Spleen (tissue), 11 donors: ENCODE results near the gene SLC43A1. TPM values are rescaled to one million over a fixed set of nuclear protein-coding genes. Genes with fewer than 3 reads are reported as not detected.

Source experiments
- DNase-seq: peaks from one replicate; pipeline ENCODE4 v3.0.0-alpha.2; 2020
- H3K27ac ChIP-seq, 8 donors: fragments of 200-600 bp; sonication (generic) in 7 of 8; 1 replicate in 4 of 8; 2 replicates in 4 of 8; pipeline versions ENCODE4 v1.5.0 to v1.8.0; 2016 to 2021; ENCODE audit warnings: inconsistent platforms in 4 of 8, mild to moderate bottlenecking in 4 of 8, moderate library complexity in 1 of 8
- H3K27me3 ChIP-seq, 7 donors: fragments of 200-600 bp; sonication (generic) in 6 of 7; replicated peaks in 1 of 7; 1 replicate in 4 of 7; 2 replicates in 3 of 7; pipeline versions ENCODE4 v1.5.0 to v1.8.0; 2016 to 2021; ENCODE audit warnings: inconsistent platforms in 3 of 7, mild to moderate bottlenecking in 1 of 7
- H3K36me3 ChIP-seq, 6 donors: fragments of 200-600 bp; sonication (generic) in 5 of 6; 1 replicate in 4 of 6; 2 replicates in 2 of 6; pipeline versions ENCODE4 v1.5.0 to v1.8.0; 2016 to 2021; ENCODE audit warnings: inconsistent platforms in 2 of 6
- H3K4me1 ChIP-seq, 6 donors: fragments of 200-600 bp; sonication (generic) in 5 of 6; 1 replicate in 3 of 6; 2 replicates in 3 of 6; pipeline versions ENCODE4 v1.5.0 to v1.8.0; 2016 to 2021; ENCODE audit warnings: inconsistent platforms in 3 of 6
- H3K4me3 ChIP-seq, 8 donors: fragments of 200-600 bp; sonication (generic) in 7 of 8; 1 replicate in 4 of 8; 2 replicates in 4 of 8; pipeline versions ENCODE4 v1.5.0 to v1.8.0; 2016 to 2021; ENCODE audit warnings: inconsistent platforms in 4 of 8, mild to moderate bottlenecking in 4 of 8, moderate library complexity in 2 of 8
- H3K9me3 ChIP-seq, 8 donors: fragments of 200-600 bp; sonication (generic) in 7 of 8; 1 replicate in 4 of 8; 2 replicates in 4 of 8; pipeline versions ENCODE4 v1.5.0 to v1.8.0; 2016 to 2021; ENCODE audit warnings: inconsistent platforms in 4 of 8
- POLR2A ChIP-seq, 3 donors: fragments of 450-650 bp; IDR thresholded peaks; one replicate each; pipeline ENCODE4 v1.5.1; 2017; ENCODE audit warnings: antibody characterized with exemption in 3 of 3, mild to moderate bottlenecking in 1 of 3
- POLR2AphosphoS5 ChIP-seq, 3 donors: sonication (generic); formaldehyde crosslinking; IDR thresholded peaks; one replicate each; pipeline ENCODE4 v1.5.1; 2017; ENCODE audit warnings: antibody characterized with exemption in 3 of 3
- WGBS, 5 donors: extraction: QIAGEN DNeasy Blood & Tissue Kit in 3 of 5; methylation state at CpG; one replicate each; pipeline versions ENCODE4 v1.1.5 to v1.1.7; 2013 to 2018; 5-methylcytosine and 5-hydroxymethylcytosine counted together
- intact Hi-C: fragments of 100-400 bp; cut with DNase I; formaldehyde crosslinking; loops from one replicate; pipeline ENCODE4 v1.15.0; 2023; ENCODE audit warnings: low total_unique reads
- polyA plus RNA-seq, 3 donors: library from polyadenylated mRNA; stranded (reverse); fragments of 200-250 nt; gene quantifications; one replicate each; pipeline ENCODE4 v1.2.1, GENCODE V29; 2013
- total RNA-seq, 7 donors: library from RNA; depleted of rRNA in 3 of 7; stranded (reverse); fragments of >200 nt in 3 of 7; fragmentation: NEBNext Ultra II Directional in 4 of 7; extraction: Animal tissue kit (Norgen Biotek cat#: 25700) in 4 of 7; gene quantifications; one replicate each; pipeline versions ENCODE4 v1.1.0 to v1.2.1, GENCODE V29; 2016 to 2021
- TF ChIP-seq, protein P1 (sequence below), 11 experiments: fragments of 200-600 bp in 7 of 11; fragments of 450-650 bp in 4 of 11; sonication (generic) in 4 of 11; IDR thresholded peaks in 8 of 11; conservative IDR thresholded peaks in 3 of 11; 1 replicate in 7 of 11; 2 replicates in 4 of 11; pipeline versions ENCODE4 v1.4.0 to v1.8.0; 2016 to 2021; ENCODE audit warnings: antibody characterized with exemption in 11 of 11, inconsistent platforms in 4 of 11, mild to moderate bottlenecking in 1 of 11
- donor health status: healthy with polysubstance abuse.
- donor health status: DM: no; HTN: no; CAD: no; lungs with moderate emphysema.
- donor health status: DM: no; HTN: no; CAD: no.
- donor health status: Bipolar disorder and iron deficiency.
- donor health status: healthy.
- donor health status: DM: no; HTN: no; CAD: no.
- donor health status: DM: yes; HTN: yes; CAD: no.

Gene SLC43A1
- total and polyA plus RNA-seq, 10 donors: 6.2 to 16.1 (median 10.8) TPM

DNA sequence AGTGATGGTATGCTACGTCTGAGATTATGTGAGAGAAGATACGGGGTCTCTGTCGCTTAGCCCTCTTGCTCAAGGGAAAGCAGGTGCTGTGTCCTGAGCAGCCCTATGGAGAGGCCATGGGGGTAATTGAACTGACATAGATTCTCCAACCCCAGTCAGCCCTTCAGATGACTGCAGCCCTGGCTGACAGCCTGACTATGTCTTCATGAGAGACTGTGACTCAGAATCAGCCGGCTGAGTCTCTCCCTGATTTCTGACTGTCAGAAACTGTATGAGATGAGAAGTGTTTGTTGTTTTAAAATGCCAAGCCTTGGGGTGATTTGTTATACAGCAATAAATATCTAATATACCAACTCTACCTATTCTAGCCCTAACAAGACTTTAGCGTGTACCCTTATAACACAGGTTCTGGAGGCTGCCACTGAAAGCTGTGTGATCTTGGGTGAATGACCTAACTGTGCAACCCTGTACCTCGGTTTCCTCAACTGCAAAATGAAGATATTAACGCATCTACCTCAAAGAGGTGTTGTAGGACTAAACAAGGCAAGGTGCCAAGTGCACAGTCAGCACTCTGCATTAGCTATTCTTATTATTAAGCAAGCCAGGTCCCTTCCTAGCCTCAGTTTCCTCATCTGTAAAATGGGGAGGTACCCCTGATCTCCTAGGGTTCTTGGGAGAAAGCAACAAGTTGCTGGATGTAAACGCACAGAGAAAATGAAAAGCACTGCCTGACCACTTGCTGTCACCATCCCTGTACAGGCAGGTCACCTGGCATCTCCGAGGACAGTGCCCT lies 24.9 kb downstream of the SLC43A1 start:
- Histone ChIP-seq H3K36me3 (peaks cover 0 to 75% (median 12%) of the 10 kb centered on the region in 6 donors), H3K27me3 (peaks cover 0 to under 1% (median 0%) of the 10 kb centered on the region in 7 donors), H3K27ac (no peak overlapping the region), H3K4me1 (peaks cover 0 to 21% (median 4%) of the 10 kb centered on the region in 6 donors), H3K4me3 (no peak overlapping the region), H3K9me3 (no peaks in the 10 kb centered on the region)
- 88 to 97% (median 94%) methylated on average over 9 of the region's 9 CpGs for WGBS, 5 donors
- no peak for DNase-seq
- TF ChIP-seq POLR2A (IDR thresholded peaks at IDR 0.05): no peak
- no peak for TF ChIP-seq POLR2AphosphoS5 (IDR thresholded peaks at IDR 0.05)
- TF ChIP-seq, protein P1, sequence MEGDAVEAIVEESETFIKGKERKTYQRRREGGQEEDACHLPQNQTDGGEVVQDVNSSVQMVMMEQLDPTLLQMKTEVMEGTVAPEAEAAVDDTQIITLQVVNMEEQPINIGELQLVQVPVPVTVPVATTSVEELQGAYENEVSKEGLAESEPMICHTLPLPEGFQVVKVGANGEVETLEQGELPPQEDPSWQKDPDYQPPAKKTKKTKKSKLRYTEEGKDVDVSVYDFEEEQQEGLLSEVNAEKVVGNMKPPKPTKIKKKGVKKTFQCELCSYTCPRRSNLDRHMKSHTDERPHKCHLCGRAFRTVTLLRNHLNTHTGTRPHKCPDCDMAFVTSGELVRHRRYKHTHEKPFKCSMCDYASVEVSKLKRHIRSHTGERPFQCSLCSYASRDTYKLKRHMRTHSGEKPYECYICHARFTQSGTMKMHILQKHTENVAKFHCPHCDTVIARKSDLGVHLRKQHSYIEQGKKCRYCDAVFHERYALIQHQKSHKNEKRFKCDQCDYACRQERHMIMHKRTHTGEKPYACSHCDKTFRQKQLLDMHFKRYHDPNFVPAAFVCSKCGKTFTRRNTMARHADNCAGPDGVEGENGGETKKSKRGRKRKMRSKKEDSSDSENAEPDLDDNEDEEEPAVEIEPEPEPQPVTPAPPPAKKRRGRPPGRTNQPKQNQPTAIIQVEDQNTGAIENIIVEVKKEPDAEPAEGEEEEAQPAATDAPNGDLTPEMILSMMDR (IDR thresholded peaks at IDR 0.05 in 8 of 11, conservative IDR thresholded peaks at IDR 0.05 in 3 of 11): no peak
- intact Hi-C loops: loop anchor here (5.0 kb wide), 1 partner anchor 37 kb away; no protein-coding TSS in a partner anchor

DNA sequence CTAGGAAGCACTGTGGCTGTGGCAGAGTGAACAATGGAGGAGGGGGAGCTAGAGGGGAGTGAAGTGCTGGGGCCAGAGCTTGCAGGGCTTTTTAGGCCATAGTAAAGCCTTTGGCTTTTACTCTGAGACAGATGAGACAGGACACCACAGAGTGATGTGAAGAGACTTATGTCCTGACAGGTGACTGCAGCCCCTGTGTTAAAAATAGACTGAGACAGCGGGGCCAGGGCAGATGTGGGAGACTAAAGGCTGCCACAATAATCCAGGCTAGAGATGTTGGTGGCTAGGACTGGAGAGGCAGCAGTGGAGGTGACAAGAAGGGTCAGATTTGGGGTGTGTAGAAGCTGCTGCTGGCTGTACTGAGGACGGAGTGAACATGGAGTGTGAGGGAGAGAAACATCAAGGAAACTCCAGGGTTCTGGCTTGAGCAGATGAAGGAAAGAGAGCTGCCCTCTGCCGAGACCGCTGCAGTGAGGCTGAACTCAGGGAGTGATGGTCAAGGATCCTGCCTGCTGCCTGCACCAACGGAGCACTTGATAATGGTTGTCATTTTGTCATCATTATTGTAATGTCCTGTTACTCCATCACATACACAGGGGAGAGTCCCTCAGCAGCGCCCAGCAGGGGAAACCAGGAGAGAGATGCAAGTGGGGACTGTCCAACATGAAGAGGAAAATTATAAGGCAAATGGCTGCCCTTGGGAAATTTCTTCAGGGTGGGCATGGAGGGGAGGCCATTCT lies 27.4 kb downstream of the SLC43A1 start:
- Histone ChIP-seq H3K36me3 (peaks cover 0 to 78% (median 28%) of the 10 kb centered on the region in 6 donors), H3K9me3 (no peaks in the 10 kb centered on the region), H3K27me3 (peaks cover 0 to 26% (median 7%) of the 10 kb centered on the region in 7 donors), H3K4me1 (peaks cover 2 to 39% (median 24%) of the 10 kb centered on the region in 6 donors), H3K27ac (no peak overlapping the region), H3K4me3 (no peak overlapping the region)
- 64 to 90% (median 75%) methylated on average over 6 of the region's 6 CpGs for WGBS, 5 donors
- no peak for DNase-seq
- intact Hi-C loops: no loop called here
- TF ChIP-seq, protein P1 (IDR thresholded peaks at IDR 0.05 in 8 of 11, conservative IDR thresholded peaks at IDR 0.05 in 3 of 11): no peak
- no peak for TF ChIP-seq POLR2A (IDR thresholded peaks at IDR 0.05)
- no peak for TF ChIP-seq POLR2AphosphoS5 (IDR thresholded peaks at IDR 0.05)

DNA sequence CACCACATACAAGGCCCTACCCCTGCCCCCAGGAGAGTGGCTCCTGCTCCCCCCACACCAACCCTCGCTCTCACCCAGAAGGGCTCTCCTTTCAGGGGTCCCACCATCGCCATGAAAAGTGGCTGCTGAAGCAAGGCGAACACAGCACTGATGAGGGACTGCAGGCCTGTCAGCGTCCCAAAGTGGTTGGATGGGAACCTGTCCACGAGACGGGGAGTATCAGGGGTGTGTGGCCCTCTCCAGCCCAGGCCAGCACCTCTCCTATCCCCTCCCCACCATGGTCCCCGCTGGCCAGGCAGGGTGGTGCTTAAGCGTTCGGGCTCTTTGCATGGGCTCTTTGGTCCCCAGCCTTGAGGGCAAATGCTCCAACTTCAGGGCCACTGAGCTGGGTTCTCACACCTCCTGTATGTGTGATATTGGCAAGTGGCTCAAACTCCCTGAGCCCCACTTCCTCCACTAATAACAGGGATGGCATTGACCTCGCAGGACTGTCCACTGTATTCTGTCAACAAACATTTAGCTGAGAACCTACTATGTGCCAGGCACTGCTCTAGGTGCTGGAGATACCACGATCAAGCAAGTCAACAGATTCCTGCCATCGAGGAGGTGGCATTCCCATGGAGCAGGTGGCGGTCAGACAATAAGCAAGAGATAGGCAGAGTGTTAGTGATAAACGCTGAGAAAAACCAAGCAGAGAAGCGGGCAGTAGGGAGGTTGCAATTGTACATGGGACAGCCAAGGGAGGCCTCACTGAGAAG lies 28.3 kb downstream of the SLC43A1 start:
- no peak for TF ChIP-seq POLR2A (IDR thresholded peaks at IDR 0.05)
- TF ChIP-seq, protein P1 (IDR thresholded peaks at IDR 0.05 in 8 of 11, conservative IDR thresholded peaks at IDR 0.05 in 3 of 11): no peak
- no peak for TF ChIP-seq POLR2AphosphoS5 (IDR thresholded peaks at IDR 0.05)
- Histone ChIP-seq H3K4me1 (peaks cover 6 to 47% (median 32%) of the 10 kb centered on the region in 6 donors), H3K27ac (no peak overlapping the region), H3K27me3 (peaks cover 0 to 35% (median 16%) of the 10 kb centered on the region in 7 donors), H3K36me3 (peaks cover 0 to 78% (median 28%) of the 10 kb centered on the region in 6 donors), H3K9me3 (no peaks in the 10 kb centered on the region), H3K4me3 (no peak overlapping the region)
- intact Hi-C loops: no loop called here
- no peak for DNase-seq
- WGBS, 5 donors: 93 to 97% (median 95%) methylated on average over 15 of the region's 15 CpGs
